HUES64 (cell line): ENCODE data around the gene DNAH9.

ENCODE experiments used
- H3K27ac ChIP-seq: 2 replicates; pipeline ENCODE4 v1.7.0; 2013; ENCODE audit warnings: low read depth, low read length, inconsistent platforms
- H3K27me3 ChIP-seq: 2 replicates; pipeline ENCODE4 v1.6.1; 2013; ENCODE audit warnings: mild to moderate bottlenecking, low read length; ENCODE audit not compliant: insufficient read depth
- H3K36me3 ChIP-seq: 2 replicates; pipeline ENCODE4 v1.6.1; 2013; ENCODE audit warnings: mild to moderate bottlenecking, low read length; ENCODE audit not compliant: insufficient read depth
- H3K4me1 ChIP-seq: 2 replicates; pipeline ENCODE4 v1.6.1; 2013; ENCODE audit warnings: mild to moderate bottlenecking, low read length, moderate library complexity; ENCODE audit not compliant: insufficient read depth
- H3K4me3 ChIP-seq: 2 replicates; pipeline ENCODE4 v1.5.1; 2013; ENCODE audit warnings: mild to moderate bottlenecking, low read length, moderate library complexity
- H3K9ac ChIP-seq: 2 replicates; pipeline ENCODE4 v1.6.1; 2013; ENCODE audit warnings: mild to moderate bottlenecking, low read depth, low read length
- H3K9me3 ChIP-seq: 2 replicates; pipeline ENCODE4 v1.6.1; 2013; ENCODE audit warnings: low read depth, low read length; ENCODE audit not compliant: insufficient read depth
- WGBS: fragments of 150-250, 120-280 bp; methylation state at CpG from one replicate; pipeline ENCODE4 v1.1.7; 2013; ENCODE audit warnings: missing lambda C conversion rate; 5-methylcytosine and 5-hydroxymethylcytosine counted together

The DNAH9 gene

DNA sequence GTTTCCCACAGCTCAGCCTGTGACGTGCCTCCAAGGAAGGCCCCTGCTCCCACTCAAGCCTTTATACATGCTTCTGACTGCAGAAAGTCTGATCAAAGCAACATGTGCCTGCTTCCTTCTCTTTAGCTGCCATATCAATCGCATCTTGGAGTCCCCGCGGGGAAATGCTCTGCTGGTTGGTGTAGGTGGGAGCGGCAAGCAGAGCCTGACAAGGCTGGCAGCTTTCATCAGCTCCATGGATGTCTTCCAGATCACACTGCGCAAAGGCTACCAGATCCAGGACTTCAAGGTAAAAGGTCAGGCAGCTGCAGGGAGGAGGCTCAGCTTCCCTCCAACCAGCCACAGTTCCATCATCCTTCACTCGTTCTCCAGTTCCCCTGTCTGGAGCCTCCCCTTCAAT, 209.3 kb downstream of the DNAH9 start:
- no peaks in the 10 kb centered on the region for H3K36me3 ChIP-seq
- no peak overlapping the region for H3K27ac ChIP-seq
- H3K27me3 ChIP-seq: no peaks in the 10 kb centered on the region
- no peak overlapping the region for H3K4me3 ChIP-seq
- H3K9ac ChIP-seq: no peak overlapping the region
- H3K9me3 ChIP-seq: no peaks in the 10 kb centered on the region
- H3K4me1 ChIP-seq: peaks cover 7% of the 10 kb centered on the region; the same call in 1 of the 2 replicates
- 94% methylated on average over 7 of the region's 7 CpGs for WGBS

DNA sequence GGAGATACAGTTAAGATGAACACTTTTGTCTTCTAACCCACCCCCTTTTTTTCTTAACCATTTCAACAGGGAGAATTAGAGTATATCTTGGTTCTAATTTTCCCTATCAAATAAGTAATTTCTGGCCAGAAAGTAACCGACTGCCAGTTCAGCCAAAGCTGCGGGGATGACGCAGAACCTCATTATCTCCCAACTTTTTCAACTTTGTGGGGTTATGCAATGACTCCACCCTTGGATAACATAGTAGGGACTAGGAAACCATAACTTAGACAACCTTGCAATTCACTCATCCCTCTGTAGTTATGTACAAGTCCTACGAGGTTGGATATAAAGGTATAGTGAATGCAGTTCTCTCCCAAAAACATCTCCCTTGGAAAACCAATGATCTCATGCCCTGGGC, 215.0 kb downstream of the DNAH9 start:
- no peaks in the 10 kb centered on the region for H3K9me3 ChIP-seq
- no peak overlapping the region for H3K4me3 ChIP-seq
- no peak overlapping the region for H3K9ac ChIP-seq
- H3K36me3 ChIP-seq: no peaks in the 10 kb centered on the region
- H3K4me1 ChIP-seq: no peaks in the 10 kb centered on the region
- no peak overlapping the region for H3K27ac ChIP-seq
- WGBS: 98% methylated on average over 3 of the region's 4 CpGs
- H3K27me3 ChIP-seq: no peaks in the 10 kb centered on the region

DNA sequence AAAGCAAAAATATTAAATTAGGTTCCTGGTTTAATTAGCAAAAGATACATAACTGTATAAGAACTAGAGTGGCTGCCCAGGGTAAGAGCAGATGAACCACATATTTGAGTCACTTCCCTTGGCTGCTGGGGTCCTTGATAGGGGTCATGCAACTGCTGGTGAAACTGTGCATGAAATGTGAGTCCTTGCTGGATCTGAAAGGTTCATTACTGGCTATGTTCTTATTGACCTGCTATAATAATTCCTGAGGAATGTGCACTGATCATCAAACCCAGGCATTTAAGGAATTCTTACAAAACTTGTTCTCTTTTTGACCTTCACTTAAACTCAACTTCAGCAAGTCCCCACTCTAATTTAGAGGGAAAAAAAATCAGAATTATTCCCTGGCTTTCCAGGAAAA, 215.6 kb downstream of the DNAH9 start:
- H3K27ac ChIP-seq: no peak overlapping the region
- H3K9me3 ChIP-seq: no peaks in the 10 kb centered on the region
- no peaks in the 10 kb centered on the region for H3K4me1 ChIP-seq
- no peak overlapping the region for H3K9ac ChIP-seq
- H3K27me3 ChIP-seq: no peaks in the 10 kb centered on the region
- H3K36me3 ChIP-seq: no peaks in the 10 kb centered on the region
- H3K4me3 ChIP-seq: no peak overlapping the region

DNA sequence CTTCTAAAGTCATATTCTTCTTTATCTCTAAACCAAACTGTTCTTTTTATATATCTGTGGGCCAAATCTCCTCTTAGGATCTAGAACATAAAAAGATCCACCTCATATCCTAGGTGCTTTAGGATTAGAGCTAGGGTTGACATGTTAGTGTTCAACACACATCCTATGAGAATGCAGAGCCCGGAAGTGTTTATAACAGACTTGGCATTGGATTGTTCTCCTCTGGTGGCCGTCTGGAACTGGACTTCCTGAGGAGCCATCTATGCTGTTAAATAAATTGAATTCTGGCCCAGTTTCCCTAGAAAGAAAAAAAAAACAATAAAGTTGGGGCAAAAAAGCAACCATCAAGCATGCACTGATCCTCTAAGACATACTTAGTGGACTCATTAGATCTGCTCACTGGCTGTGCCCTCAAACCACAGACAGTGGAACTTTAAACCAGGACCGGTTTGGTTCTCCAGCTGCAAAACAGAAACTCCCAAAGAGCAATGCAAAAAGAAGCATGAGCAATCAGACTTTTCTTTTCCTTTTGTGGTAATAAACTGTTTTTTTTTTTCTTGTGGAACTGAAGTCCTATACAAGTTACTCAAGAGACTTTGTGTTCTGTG, 216.5 kb downstream of the DNAH9 start:
- Histone ChIP-seq H3K36me3 (no peaks in the 10 kb centered on the region), H3K27me3 (no peaks in the 10 kb centered on the region), H3K4me3 (no peak overlapping the region), H3K9me3 (no peaks in the 10 kb centered on the region), H3K4me1 (no peaks in the 10 kb centered on the region), H3K27ac (no peak overlapping the region), H3K9ac (no peak overlapping the region)
- WGBS: 91% methylated on average over 3 of the region's 3 CpGs

DNA sequence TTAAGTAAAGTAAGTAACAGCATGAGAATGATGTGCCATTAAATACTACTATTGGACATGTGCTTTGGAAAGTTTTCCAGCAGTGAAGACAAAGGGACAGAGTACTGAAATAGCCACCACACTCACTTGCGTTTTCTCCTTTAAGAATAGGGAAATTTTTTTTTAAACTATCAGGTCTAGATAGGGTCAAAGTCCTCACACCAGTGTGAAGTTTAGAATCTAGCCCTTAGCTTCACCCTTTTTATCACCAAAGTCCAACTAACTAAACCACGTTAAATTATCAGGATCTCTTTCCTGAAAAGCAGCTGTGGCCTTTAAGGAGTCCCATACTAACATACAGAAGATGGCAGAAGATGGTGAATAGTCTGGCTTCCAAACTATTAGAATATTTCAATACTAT, 218.1 kb downstream of the DNAH9 start:
- no peaks in the 10 kb centered on the region for H3K27me3 ChIP-seq
- no peak overlapping the region for H3K9ac ChIP-seq
- no peak overlapping the region for H3K27ac ChIP-seq
- WGBS: 94% methylated on average over 1 of the region's 2 CpGs
- H3K4me3 ChIP-seq: no peak overlapping the region
- H3K36me3 ChIP-seq: no peaks in the 10 kb centered on the region
- no peaks in the 10 kb centered on the region for H3K9me3 ChIP-seq
- no peaks in the 10 kb centered on the region for H3K4me1 ChIP-seq

DNA sequence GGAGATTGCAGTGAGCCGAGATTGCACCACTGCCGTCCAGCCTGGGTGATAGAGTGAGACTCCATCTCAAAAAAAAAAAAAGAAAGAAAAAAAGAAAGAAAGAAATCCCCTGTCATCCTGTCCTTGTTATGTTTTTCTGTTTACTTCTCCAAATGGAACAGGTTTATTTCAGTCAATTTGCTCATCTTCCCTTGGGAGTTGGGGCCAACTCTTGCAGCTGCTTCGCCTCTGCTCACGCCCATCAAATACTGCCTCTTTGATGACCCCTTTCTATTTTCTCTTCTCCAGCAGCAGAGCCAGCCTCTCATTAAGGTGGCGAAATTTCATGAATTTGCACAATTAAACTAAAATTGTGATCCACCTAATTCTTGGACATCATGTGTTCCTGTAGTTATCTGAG, 225.6 kb downstream of the DNAH9 start:
- H3K9ac ChIP-seq: no peak overlapping the region
- no peaks in the 10 kb centered on the region for H3K27me3 ChIP-seq
- no peaks in the 10 kb centered on the region for H3K4me1 ChIP-seq
- no peak overlapping the region for H3K27ac ChIP-seq
- no peaks in the 10 kb centered on the region for H3K36me3 ChIP-seq
- H3K9me3 ChIP-seq: no peaks in the 10 kb centered on the region
- 93% methylated on average over 4 of the region's 5 CpGs for WGBS
- no peak overlapping the region for H3K4me3 ChIP-seq

DNA sequence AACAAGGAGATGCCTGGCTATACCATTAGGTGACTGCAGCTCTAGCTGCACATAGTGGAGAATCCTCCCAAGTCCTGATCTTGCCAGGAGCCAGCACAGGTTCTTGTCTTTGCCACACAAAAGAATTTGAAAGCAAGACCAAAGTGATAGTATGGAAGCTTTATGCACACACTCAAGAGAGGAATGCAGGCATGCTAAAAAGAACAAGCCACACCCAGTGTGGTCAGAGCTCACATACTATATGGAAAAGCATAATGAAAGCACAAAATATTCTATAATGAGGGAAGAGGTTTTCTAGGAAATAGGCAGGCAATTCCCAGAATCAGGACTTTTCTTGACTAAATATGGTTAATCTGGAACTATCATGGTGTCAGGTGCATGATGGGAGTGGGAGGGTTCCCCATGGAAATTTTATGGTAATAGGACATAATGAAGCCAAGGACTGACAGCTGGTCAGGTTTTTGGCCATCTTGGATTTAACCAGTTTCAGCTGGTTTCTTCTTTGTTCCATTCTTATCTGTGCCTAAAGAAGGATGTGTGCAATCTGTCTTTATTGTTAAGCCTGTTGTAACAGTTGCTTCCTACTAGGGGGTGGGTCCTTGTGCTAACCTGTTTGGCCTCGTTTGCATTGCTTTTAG, 227.4 kb downstream of the DNAH9 start:
- Histone ChIP-seq H3K4me1 (no peaks in the 10 kb centered on the region), H3K27ac (no peak overlapping the region), H3K9ac (no peak overlapping the region), H3K27me3 (no peaks in the 10 kb centered on the region), H3K36me3 (no peaks in the 10 kb centered on the region), H3K4me3 (no peak overlapping the region), H3K9me3 (no peaks in the 10 kb centered on the region)
- 80% methylated on average over 1 of the region's 1 CpG for WGBS

DNA sequence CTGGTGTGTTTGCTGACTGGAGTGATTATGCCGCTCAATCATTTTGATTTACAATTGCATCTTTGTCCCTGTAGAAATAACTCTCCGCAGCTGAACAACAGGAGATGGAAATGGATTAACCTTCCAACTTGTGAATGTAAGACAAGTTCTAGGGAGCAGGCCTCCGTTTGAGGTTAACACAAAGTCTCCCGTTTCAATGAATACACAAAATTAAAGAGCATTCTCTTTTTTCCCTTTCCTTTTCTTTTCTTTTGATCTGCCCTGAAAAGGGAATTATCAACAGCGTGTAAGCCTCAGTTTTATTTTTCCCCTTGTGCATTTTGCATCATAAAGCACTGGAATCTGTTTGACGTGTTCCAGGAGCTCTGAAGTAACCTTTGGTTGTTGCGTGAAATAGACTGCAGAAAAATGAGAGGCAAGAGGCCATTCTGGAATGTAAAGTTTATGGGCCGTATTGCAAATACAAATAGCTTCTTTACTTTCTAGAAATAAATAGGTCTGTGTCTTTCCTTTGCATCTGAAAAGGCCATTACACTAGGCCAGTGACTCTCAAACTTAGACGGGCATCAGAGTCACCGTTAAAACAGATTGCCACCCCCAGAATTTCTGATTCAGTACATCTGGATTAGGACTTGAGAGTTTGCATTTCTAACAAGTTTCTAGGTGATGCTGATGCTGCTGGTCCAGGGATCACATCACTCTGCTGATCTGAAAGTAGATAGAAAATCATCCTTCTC, 234.3 kb downstream of the DNAH9 start:
- 87% methylated on average over 10 of the region's 10 CpGs for WGBS
- no peak overlapping the region for H3K4me3 ChIP-seq
- H3K9me3 ChIP-seq: no peaks in the 10 kb centered on the region
- no peaks in the 10 kb centered on the region for H3K27me3 ChIP-seq
- H3K9ac ChIP-seq: no peak overlapping the region
- no peaks in the 10 kb centered on the region for H3K4me1 ChIP-seq
- H3K27ac ChIP-seq: no peak overlapping the region
- no peaks in the 10 kb centered on the region for H3K36me3 ChIP-seq

DNA sequence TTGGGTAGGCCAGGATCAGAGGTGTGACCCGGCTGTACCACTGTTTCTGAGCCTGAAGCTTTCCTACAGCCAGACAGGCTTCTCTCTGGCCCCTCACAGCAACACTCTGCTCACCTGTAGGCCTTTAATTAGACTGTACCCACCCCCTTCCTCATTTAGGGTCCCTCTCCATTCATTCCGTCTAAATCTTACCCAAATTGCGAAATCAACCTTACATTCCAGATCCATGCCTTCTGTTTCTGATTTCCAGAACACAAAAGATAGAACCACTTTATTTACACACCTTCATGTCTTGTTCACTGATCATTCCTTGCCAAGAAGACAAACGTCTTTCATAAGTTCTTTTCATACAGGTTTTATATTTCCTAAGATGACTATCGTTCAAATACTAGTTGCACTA, 238.2 kb downstream of the DNAH9 start:
- 90% methylated on average over 5 of the region's 5 CpGs for WGBS
- no peaks in the 10 kb centered on the region for H3K27me3 ChIP-seq
- 0 out of 2 replicates have a peak, but pooled peaks cover 9% of the 10 kb centered on the region for H3K9me3 ChIP-seq
- H3K4me3 ChIP-seq: no peak overlapping the region
- H3K27ac ChIP-seq: no peak overlapping the region
- H3K36me3 ChIP-seq: no peaks in the 10 kb centered on the region
- H3K9ac ChIP-seq: no peak overlapping the region
- no peaks in the 10 kb centered on the region for H3K4me1 ChIP-seq

DNA sequence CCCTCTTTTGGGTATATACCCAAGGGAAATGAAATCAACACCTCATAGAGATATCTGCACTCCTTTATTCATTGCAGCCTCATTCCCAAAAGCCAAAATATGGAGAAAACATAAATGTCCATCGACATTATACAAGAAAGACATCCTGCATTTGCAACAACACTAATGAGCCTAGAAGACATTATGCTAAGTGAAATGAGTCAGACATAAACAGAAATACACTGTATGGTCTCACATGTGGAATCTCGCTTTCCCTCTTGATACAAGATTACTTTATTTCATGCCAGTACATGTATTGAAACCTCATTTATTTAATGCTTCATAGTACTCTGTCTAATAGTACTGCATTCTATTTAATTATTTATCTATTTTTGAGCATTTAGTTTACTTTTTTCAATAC, 241.8 kb downstream of the DNAH9 start:
- no peak overlapping the region for H3K9ac ChIP-seq
- H3K9me3 ChIP-seq: 0 out of 2 replicates have a peak, but pooled peaks cover 9% of the 10 kb centered on the region
- no peak overlapping the region for H3K27ac ChIP-seq
- WGBS: 100% methylated on average over 2 of the region's 2 CpGs
- no peak overlapping the region for H3K4me3 ChIP-seq
- no peaks in the 10 kb centered on the region for H3K27me3 ChIP-seq
- H3K4me1 ChIP-seq: no peaks in the 10 kb centered on the region
- H3K36me3 ChIP-seq: no peaks in the 10 kb centered on the region

DNA sequence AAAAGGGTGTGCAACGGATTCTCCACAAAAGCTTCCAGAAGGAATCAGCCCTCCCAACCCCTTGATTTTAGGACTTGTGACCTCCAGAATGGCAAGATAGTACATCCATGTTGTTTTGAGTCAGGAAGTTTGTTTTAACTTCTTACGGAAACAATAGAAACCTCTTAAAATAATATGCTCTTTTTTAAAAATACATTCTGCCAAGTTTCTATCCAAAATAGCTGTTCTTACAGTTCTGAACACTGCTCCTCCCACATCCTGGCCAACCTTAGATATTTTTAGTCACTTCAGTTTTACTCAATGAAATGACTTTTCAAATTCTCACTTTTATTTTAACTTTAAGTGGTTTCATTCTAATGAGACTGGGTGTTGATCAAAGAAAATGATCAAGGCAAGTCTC, 242.6 kb downstream of the DNAH9 start:
- no peaks in the 10 kb centered on the region for H3K36me3 ChIP-seq
- H3K4me3 ChIP-seq: no peak overlapping the region
- H3K4me1 ChIP-seq: no peaks in the 10 kb centered on the region
- H3K27me3 ChIP-seq: no peaks in the 10 kb centered on the region
- WGBS: 80% methylated on average over 2 of the region's 2 CpGs
- H3K9me3 ChIP-seq: 0 out of 2 replicates have a peak, but pooled peaks cover 9% of the 10 kb centered on the region
- H3K27ac ChIP-seq: no peak overlapping the region
- no peak overlapping the region for H3K9ac ChIP-seq
